HG03460 (cell line): ENCODE results near the gene BEND4.
"Not testable (repeated sequence)": the region's sequence is repeated elsewhere in the genome, so short reads cannot be mapped to it uniquely, and the experiment has no call there.

Experiments used
- ATAC-seq: cut with Tn5 transposase; IDR thresholded peaks from one replicate; pipeline ENCODE4 v1.9.1; 2021; ENCODE audit not compliant: unreplicated experiment

The BEND4 gene

DNA sequence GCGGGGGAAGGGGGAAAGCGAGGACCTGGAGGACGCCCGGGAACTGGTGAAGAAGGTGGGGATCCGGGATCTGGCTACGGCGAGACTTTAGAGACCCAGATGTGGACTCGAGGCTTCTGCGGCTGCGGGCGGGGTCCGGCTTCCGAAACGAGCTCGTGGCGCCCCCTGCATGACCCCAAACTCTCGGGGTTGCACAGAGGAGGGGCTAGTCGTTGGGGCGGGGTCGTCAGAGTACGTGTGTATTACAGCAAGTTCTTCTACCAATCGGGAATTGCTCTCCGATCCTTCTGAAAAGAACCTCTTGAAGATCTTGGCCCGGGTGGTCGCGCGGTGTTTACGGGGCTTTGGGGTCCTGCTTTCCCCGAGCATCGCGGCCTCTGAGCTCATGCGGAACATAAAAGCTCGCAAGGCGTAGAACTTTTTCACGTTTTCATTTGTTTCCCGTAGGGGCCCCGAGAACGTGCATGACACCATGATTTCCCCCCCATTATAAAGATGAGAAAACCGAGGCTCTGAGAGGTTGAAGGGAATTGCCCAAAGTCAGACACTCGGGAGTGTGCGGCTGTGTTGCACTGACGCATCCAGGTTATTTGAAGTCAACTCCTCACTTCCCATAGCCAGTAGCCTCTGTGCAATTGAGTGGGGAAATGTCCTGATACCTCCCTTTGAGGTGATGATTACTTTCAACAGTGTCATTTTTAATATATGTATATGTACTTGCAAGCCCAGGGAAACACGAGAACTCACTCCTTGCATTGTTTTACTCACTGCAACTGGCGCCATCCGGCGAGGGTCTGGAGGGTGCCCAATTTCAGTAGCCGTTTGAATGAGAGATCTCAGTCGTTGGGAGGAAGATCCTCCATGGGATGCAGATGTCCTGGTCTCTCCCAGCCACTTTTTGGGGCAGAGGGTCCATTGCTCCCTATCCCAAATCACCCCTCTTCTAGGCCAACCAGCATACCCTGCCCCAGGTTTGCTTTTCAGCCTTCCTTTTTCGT, at the start of gene BEND4:
Gene BEND4 (minus strand): TSS at position 149 of the 998 bp plus-strand sequence. CDS start 512 bp downstream, outside the sequence.
- ATAC-seq: peak; percentile 24

DNA sequence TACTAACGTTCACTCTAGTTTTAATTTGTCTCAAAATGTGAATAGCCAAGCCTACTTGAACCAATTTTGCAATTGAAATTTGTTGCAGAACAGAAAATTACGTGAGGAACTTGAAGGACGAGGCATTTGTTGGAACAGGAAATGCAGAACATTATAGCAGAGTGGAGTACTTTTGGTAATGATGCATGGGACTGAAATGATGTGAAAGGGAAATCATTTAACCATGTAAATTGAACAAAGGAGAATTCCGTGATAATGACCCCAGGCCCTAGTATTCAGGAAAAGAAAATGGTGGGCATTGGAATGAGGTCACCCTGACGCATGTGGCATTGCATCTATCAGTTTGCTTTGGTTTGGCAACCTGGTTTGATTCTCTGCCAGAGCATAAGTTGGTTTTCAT, 44.9 kb upstream of the BEND4 start:
- no peak for ATAC-seq

DNA sequence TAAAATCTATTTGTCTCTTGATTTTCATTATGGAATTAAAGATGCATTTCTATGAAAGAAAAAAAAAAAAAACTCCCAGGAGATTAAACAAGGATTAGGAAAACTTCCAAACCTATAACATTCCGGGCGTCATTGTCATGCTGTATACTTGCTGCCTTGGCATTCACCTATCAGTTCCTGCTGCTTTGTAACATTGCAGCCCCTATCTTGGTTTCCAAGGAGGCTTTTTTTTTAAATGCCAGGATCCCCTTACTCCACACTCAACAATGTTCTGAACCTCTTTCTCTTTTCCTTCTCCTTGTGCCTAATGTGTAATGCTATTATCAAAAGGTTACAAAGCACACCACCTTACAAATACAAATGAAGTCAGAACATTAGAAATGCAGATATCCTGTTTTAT, 20.5 kb upstream of the BEND4 start:
- no peak for ATAC-seq

DNA sequence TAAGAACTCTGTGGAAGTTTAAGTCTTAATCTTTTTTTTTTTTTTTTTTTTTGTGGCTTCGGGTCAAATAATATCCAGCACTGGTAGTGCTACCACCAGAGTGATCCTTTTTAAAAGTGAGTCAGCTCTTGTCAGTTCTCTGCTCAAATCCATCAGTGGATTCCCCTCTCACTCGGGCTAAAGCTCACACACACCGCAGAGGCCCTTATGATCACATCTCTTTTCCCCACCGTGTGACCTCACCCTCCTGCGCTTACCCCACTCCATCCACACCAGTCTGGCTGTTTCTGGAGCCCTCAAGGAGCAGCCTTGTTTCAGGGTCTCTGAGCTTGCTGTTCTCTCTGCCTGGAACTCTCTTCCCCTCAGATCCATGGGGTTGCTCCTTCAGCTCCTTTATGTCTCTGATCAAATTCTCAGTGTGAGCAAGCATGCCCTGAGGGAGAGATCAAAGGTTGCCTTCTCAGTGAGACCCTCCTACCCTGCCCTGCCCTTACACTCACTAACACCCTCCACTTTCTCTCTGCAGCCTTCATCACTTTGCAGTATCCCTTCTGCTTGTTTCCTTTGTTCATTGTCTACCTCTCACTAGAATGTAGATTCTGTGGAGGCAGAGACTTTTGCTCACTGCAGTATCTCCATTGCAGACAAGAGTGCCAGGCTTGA, 19.8 kb upstream of the BEND4 start:
- ATAC-seq: no peak

DNA sequence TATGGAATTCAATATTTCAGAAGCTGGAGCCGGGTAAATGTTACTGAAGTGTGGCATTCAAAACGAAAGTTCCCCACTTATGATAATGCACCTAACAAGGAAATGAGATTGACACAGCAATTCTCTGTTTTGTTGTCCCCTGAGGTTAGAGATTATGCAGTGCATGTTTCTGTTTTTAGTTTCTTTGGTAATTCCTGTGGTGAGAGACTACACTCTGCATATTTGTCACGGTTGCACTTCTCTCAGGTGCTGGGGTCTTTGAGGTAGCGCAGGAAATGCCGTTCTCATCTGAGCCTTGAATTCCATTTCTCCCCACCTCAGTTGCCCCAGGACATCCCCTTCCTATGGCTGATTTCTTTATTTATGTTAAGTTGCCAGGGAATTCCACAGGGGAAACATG, 15.3 kb upstream of the BEND4 start:
- ATAC-seq: peak; percentile 100

DNA sequence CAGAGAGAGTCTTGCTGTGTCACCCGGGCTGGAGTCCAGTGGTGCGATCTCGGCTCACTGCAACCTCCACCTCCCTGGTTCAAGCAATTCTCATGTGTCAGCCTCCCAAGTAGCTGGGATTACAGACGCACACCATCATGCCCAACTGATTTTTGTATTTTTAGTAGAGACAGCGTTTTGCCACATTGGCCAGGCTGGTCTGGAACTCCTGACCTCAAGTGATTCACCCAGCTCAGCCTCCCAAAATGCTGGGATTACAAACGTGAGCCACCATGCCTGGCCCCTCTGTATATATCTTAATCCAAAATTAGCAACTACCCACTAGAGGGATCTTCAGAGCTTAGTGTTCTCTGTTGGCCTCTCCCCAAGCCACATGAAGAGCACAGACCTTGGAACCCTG, 13.7 kb upstream of the BEND4 start:
- not testable (repeated sequence) for ATAC-seq

DNA sequence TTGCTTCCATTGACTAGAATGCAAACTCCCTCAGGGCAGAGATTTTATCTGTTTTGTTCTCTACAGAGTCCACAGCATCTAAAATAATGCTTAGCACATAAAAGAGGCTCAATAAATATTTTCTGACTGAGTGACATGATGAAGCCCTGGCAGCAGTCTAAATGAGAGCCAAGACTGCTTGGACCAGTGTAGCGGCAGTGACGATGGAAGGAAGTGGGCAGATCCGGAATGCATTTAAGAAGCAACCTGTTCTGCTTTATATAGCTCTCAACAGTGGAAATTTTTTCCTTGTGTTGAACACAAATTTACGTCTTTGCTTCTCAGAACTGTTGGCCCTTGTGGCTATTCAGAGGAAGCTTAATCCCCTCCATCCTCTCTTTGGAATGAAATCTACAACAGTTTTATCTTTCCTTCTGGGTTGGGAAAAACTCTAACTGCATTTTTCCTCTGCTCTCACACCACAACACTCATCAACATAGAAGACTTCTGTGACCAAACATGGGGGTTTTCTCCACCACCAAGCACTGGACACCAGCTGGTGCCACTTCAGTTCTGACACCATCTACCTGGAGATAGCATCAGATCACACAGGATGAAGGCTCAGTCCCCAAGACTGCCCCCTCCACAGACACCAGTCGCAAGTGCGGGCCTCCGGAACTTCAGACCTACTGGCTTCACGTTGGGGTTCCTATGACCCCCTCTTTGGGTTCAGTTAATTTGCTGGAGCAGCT, 7.0 kb upstream of the BEND4 start:
- no peak for ATAC-seq

DNA sequence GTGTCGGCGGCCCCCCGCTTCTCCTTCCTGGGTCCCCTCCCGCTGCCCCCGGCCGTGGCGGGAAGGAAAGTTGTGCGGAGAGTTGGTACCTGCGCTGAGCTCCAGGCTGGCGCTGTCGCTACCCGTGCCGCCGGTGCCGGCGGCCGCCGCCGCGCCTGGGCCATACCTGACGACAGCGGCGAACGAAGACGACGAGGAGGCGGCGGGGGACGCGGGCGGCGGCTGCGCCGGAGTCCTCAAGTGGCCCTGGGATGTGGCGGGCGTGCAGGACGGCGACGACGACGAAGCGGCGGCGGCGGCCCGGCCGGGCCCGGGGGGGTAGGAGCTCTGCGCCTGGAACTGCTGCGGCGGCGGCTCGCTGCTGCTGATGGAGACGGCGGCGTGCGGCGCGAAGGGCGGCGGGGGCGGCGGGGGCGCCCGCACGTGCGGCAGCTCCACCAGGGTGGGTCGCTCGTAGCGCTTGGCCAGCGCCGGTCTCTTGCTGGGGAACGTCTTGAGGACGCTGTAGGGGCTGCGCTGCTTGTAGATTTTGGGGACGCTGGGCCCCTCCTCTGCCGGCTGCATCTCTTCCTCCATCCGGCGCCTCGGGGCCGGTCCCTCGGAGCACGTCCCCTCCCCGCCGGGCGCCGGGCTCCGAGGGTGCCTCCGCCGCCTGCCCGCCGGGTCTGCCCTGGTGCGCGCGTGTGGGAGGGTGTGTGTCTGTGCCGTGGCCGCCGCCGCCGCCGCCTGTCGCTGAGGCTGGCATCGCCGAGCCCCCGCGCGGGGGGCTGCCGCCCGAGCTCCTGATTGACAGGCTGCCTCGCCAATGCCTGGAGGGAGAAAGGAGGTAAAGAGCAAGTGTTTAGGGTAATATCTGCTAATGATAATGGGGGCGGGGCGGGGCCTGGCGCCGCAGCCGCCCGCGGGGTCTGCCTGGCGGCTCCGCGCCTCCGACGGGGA, 618 bp downstream of the BEND4 start:
- peak; percentile 59 for ATAC-seq

DNA sequence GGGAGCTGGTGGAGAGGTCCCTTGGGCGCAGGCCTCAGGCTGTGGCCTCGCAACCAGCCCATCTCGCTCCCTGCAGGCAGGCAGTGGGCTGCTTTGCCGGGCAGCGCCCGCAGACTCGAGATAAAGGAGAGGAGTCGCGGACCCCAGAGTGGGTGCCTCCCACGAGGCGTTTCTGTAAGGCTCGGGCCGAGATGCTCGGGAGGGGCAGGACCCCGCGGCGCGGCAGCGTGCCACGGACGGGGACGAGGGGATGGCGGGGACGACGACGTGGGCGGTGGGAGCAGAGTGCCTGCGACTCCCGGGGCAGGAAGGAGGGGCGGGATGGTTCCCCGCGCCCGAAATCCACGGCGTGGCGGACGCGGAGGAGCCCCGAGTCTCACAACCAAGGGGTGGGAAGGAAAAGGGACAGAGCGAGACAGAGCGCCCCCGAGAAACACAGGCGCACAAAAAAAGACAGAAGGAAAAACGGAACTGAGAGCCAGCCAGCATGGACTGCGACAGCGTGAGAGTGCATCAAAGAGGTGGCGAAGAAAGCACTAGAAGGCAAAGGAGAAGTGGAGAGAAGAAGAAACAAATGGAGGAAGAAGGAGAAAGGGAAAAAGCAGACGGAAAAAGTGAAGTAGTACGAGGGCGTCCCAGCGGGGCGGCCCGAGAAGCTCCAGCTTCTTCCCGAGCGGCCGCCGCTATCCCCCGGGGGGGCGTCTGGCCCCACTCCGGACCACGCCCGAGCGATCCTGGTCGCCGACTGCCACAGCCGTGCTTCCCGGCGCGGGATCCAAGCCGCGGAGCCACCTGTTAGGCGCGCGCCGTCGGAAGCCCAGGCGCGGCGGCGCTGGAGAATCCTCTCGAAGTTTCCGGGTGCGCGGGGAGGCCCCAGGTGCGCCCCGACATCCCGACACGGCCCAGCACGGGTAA, 1.5 kb downstream of the BEND4 start:
- peak; percentile 28 for ATAC-seq

DNA sequence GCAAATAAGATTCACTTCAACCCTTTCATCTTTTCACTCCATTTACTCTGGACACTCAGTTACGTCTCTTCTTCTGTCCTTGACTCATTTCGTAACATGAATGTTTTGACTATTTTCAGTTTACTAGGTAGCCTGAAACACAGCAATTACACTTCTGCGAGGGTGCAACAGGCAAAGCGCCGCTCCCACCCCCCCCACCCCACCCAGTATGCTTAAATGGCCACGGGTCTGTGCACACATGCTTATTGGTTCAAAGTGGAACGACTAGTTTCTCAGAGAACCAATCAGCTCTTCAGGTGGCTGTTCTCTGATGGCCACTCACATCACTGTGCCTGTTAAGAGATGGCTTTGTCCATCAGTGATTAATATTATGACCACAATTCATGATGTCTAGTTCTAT, 3.5 kb downstream of the BEND4 start:
- ATAC-seq: peak; percentile 27

DNA sequence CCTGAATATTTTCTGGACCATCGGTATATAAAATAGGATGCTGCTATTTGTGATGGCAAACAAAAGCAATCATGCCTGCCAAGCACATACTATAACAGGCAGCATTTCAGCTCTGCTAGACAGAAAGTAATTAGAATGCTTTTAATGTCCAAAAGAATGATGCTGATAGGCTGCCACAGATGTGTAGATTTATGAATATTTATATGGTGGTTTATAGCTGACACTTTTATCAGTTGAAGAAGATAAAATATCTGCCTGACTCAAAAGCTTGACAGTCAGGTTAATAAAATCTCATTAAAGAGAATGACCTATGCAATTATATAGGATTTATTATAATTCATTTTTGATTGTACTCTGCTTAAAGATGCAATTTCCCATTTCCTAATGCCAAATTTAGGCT, 4.0 kb downstream of the BEND4 start:
- no peak for ATAC-seq

DNA sequence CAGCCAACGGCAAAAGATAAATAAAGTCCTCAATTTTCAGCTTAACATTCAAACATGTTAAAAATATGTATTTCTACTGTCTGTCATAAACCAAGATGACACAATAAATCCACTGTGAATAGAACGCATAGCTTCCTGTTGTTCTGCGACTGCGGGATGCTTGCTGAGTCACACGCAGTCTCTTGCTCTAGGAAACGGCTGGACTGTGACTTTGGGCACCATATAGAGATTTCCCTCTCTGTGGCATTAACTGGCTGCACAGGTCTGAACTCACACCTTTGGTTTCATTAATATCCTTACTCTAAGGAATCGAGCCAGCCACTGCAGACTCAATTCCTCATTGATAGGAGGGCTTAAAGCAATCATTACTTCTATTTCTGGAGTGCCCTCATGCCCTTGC, 8.4 kb downstream of the BEND4 start:
- no peak for ATAC-seq

DNA sequence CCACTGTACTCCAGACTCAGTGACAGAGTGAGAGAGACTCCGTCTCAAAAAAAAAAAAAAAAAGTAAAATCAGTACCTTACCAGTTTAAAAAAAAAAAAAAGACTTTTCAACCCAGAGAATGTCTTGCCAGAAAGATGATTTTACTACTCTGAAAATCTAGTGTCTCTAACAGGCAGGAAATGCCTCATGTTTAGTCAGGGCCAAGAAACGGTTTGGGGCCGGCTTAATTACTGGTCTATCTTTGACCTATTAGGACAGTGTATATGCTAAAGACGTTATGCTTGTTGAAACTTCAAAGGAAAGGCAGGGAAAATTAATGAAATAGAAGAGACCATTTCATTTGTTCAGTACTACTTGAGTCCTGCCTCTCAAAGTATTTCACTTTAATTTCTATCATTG, 9.9 kb downstream of the BEND4 start:
- no peak for ATAC-seq

DNA sequence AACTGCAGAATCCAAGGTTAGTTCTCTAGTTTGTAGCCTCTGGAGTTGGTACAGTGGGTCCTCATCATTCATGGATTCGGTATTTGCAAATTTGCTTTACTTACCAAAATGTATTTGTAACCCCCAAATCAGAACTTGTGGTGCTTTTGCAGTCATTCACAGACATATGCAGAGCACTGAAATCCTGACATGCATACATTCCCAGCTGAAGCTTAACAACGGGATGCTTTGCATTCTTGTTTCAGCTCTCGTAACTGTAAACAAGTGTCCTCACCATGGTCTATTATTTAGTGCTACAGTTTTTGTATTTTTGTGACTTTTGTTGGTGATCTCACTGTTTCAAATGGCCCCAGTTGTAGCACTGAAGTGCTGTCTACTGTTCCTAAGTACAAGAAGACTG, 16.1 kb downstream of the BEND4 start:
- no peak for ATAC-seq

DNA sequence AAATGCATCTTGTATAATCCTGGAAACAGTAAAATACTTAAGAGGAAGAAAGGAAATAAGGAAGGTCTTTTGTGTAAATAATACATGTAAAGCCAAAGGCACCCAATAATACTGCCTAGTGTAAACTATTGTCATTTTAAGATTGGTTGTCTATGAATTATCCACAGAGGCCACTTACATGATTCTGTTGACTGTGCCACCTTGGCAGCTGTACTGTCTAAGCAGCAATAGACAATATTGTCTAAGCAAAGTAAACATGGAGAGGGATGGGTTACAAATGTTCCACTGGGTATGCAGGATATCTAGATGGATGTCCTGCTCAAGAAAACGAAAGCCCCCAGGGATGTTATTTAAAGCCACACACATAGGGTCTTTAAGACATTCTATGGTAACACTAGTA, 19.4 kb downstream of the BEND4 start:
- no peak for ATAC-seq

DNA sequence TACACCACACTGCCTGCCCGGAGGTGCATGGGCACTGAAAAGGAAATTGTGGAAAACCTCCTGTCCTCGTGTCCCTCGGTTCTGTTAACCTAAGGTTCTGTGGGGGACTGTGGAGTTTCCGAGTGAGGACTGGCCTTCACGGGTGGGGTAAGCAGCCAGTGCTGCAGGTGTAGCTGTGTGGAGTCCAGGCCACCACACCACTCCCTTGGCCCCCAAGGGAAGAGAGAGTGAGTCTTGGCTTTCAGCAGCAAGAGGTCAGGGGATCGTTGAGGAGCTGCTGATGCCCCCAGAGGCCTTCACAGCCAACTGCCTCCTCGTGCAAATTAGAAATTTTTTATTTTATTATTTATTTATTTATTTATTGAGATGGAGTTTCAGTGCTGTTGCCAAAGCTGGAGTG, 20.4 kb downstream of the BEND4 start:
- ATAC-seq: no peak

DNA sequence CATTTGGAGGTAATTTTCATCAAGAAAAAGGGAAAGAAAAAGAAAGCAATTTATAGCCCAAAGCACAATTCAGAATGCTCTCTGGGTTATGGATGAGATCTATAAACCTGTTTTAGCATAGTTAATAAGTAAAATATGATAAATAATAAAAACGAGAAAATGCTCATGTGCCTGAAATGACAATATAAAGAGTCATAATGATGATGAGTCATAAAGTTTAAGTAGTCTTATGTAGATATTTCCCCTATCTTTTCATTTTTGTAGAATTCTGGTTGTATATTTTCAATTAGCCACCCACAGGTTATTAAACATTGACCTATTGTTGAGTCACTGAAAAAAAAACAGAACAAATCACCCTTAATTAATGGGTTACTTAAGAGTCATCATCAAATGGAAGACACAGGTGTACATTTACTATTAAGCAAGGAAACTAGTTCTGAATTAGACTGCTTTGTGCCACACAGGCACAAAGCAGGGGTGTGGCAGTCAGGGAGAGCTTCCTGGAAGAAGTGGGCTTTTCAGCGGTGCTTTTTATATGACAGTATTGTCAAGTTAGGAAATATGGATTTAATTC, 29.3 kb downstream of the BEND4 start:
- no peak for ATAC-seq

DNA sequence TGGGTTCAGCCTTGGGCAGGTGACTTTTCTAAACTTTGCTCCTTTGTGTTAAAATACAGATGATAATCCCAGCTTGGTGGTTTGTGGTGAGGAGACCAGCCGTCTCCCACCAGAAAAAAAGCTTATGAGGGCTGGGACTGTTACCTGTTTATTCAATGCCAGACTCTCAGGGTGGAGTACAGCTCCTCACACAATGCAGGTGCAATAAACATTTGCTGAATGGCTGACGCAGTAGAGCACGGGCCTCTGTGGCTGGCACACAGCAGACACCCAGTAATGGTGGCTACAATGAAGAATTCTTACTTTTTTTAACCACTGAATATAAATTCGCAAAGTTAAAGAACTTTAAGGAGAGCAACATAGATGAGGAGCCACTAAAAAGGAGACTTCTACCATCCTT, 30.2 kb downstream of the BEND4 start:
- ATAC-seq: no peak

DNA sequence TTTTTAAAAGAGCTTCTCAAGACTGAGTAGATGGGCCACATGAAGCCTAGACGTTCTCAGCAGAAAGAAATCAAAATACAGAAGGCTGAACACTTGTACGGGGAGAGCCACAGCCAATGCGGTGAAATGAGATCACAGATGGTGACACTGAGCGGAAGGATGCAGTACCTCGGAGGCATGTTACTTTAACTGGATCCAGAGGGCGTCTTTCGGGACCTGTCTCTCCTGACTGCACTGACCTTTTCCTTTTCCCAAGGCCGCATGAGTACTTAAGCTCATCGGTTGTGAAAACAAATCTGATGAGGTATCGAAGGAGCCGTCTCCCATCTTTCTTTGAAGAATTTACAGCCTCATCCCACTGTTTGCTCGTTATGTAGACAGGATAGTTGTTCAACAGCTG, 32.6 kb downstream of the BEND4 start:
- no peak for ATAC-seq
